Glutamatergic neuron (in vitro differentiated cells): Measurements from ENCODE around the gene HOXD3. TPM values are rescaled to one million over a fixed set of nuclear protein-coding genes. Genes with fewer than 3 reads are reported as not detected.
A peak's percentile ranks its signal among the peaks of the same experiment; 100 is the strongest.

Experiments used
- DNase-seq: peaks from one replicate; pipeline ENCODE4 v3.0.0; 2022
- H3K27ac Mint-ChIP-seq: one replicate; pipeline ENCODE4 v1.8.0; 2020; ENCODE audit warnings: mild to moderate bottlenecking, mixed read lengths, inconsistent platforms; ENCODE audit not compliant: unreplicated experiment
- H3K27me3 Mint-ChIP-seq: one replicate; pipeline ENCODE4 v1.8.0; 2020; ENCODE audit warnings: mild to moderate bottlenecking, moderate library complexity, mixed read lengths, inconsistent platforms; ENCODE audit not compliant: unreplicated experiment
- H3K36me3 Mint-ChIP-seq: one replicate; pipeline ENCODE4 v1.8.0; 2020; ENCODE audit warnings: mild to moderate bottlenecking, mixed read lengths, inconsistent platforms; ENCODE audit not compliant: unreplicated experiment
- H3K4me1 Mint-ChIP-seq: one replicate; pipeline ENCODE4 v1.8.0; 2020; ENCODE audit warnings: mild to moderate bottlenecking, low read depth, mixed read lengths, inconsistent platforms; ENCODE audit not compliant: unreplicated experiment
- H3K4me3 Mint-ChIP-seq: one replicate; pipeline ENCODE4 v1.8.0; 2020; ENCODE audit warnings: mild to moderate bottlenecking, mixed read lengths, inconsistent platforms; ENCODE audit not compliant: unreplicated experiment
- H3K9me3 Mint-ChIP-seq: one replicate; pipeline ENCODE4 v1.8.0; 2020; ENCODE audit warnings: mild to moderate bottlenecking, moderate library complexity, mixed read lengths, inconsistent platforms; ENCODE audit not compliant: unreplicated experiment
- CTCF ChIP-seq: fragments of 200-600 bp; sonication (generic); IDR thresholded peaks from one replicate; pipeline ENCODE4 v1.5.0; 2021; ENCODE audit not compliant: partially characterized antibody, unreplicated experiment
- long read RNA-seq: library from polyadenylated mRNA; unstranded; transcript quantifications from one replicate; pipeline ENCODE4 v2.0.0, GENCODE V29; 2020; ENCODE audit not compliant: unreplicated experiment
- total RNA-seq: library from RNA; stranded (reverse); fragmentation: NEBNext Ultra II Directional; extraction: Animal tissue kit (Norgen Biotek cat#: 25700); gene quantifications from one replicate; pipeline ENCODE4 v1.2.1, GENCODE V29; 2021; ENCODE audit not compliant: unreplicated experiment

Gene HOXD3
- total RNA-seq: not detected
- long read RNA-seq: 0 reads

GRCh38 chr2:176156807-176157498 lies at the start of gene HOXD3:
HOXD3 (plus strand) TSS chr2:176157307; CDS start chr2:176169115, 11,808 bp downstream.
- Mint-ChIP-seq H3K4me3 (peak within 1 kb of the TSS; percentile 61), H3K9me3 (peaks cover 10% of the 10 kb centered on the region), H3K4me1 (no peaks in the 10 kb centered on the region), H3K27me3 (peaks cover 31% of the 10 kb centered on the region), H3K27ac (no peak within 1 kb of the TSS), H3K36me3 (no peaks in the 10 kb centered on the region)
- no peak for DNase-seq
- no peak for TF ChIP-seq CTCF

GRCh38 chr2:176107731-176108181 lies 49.4 kb upstream of the HOXD3 start:
- Mint-ChIP-seq H3K4me3 (no peak overlapping the region), H3K27me3 (peaks cover 47% of the 10 kb centered on the region), H3K36me3 (no peaks in the 10 kb centered on the region), H3K4me1 (peaks cover 3% of the 10 kb centered on the region), H3K9me3 (peaks cover 10% of the 10 kb centered on the region), H3K27ac (no peak overlapping the region)
- DNase-seq: no peak
- no peak for TF ChIP-seq CTCF

- Mint-ChIP-seq H3K36me3 (peaks cover 4% of the 10 kb centered on the region), H3K4me1 (peaks cover 3% of the 10 kb centered on the region), H3K27me3 (peaks cover 47% of the 10 kb centered on the region), H3K9me3 (peaks cover 8% of the 10 kb centered on the region), H3K4me3 (peak overlapping the region; percentile 56), H3K27ac (no peak overlapping the region)
- TF ChIP-seq CTCF: peak; percentile 22
- no peak for DNase-seq
These were observed 47.8 kb upstream of the HOXD3 start for GRCh38 chr2:176109192-176109901.

GRCh38 chr2:176109946-176110345 lies 47.2 kb upstream of the HOXD3 start:
- peaks cover 3% of the 10 kb centered on the region for H3K4me1 Mint-ChIP-seq
- H3K27ac Mint-ChIP-seq: no peak overlapping the region
- H3K4me3 Mint-ChIP-seq: no peak overlapping the region
- DNase-seq: no peak
- H3K9me3 Mint-ChIP-seq: peaks cover 8% of the 10 kb centered on the region
- peaks cover 4% of the 10 kb centered on the region for H3K36me3 Mint-ChIP-seq
- peaks cover 45% of the 10 kb centered on the region for H3K27me3 Mint-ChIP-seq
- TF ChIP-seq CTCF: no peak
